ENCODE results near the gene COG5. TPM values are rescaled to one million over a fixed set of nuclear protein-coding genes. Genes with fewer than 3 reads are reported as not detected.

COG5 gene
- total RNA-seq, 4 donors from 2014 or later, result 39.7 to 143 (median 98.3) TPM

DNA sequence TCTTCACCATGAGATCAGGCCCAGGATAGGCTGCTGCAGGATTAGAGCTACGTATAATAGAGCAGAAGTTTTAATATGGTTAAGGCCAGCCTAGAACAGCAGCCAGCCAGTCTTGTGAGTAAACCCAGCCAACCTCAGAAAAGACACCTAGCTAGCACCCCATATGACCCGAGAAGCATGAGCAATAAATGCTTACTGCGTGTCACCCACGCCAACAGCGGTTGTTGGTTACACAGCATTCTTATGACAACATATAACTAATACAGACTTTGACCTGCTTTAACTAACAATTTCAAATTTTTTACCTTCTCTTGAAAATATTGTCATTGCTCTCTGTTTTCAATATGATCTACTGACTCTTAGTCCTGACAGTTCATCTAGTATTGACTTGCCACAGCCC is 289.2 kb downstream of the COG5 start:
- Histone ChIP-seq H3K4me3 (no peak overlapping the region), H3K9me3 (no peaks in the 10 kb centered on the region), H3K27ac (no peak overlapping the region), H3K36me3 (no peaks in the 10 kb centered on the region), H3K27me3 (no peaks in the 10 kb centered on the region), H3K4me1 (no peaks in the 10 kb centered on the region)
- no peak for TF ChIP-seq POLR2A (IDR thresholded peaks at IDR 0.05)
- TF ChIP-seq, protein P1, sequence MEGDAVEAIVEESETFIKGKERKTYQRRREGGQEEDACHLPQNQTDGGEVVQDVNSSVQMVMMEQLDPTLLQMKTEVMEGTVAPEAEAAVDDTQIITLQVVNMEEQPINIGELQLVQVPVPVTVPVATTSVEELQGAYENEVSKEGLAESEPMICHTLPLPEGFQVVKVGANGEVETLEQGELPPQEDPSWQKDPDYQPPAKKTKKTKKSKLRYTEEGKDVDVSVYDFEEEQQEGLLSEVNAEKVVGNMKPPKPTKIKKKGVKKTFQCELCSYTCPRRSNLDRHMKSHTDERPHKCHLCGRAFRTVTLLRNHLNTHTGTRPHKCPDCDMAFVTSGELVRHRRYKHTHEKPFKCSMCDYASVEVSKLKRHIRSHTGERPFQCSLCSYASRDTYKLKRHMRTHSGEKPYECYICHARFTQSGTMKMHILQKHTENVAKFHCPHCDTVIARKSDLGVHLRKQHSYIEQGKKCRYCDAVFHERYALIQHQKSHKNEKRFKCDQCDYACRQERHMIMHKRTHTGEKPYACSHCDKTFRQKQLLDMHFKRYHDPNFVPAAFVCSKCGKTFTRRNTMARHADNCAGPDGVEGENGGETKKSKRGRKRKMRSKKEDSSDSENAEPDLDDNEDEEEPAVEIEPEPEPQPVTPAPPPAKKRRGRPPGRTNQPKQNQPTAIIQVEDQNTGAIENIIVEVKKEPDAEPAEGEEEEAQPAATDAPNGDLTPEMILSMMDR (IDR thresholded peaks at IDR 0.05), result no peak
- no peak for DNase-seq
- intact Hi-C loops (cut with DNase I; ENCODE audit: low total_unique reads), result no loop called here

DNA sequence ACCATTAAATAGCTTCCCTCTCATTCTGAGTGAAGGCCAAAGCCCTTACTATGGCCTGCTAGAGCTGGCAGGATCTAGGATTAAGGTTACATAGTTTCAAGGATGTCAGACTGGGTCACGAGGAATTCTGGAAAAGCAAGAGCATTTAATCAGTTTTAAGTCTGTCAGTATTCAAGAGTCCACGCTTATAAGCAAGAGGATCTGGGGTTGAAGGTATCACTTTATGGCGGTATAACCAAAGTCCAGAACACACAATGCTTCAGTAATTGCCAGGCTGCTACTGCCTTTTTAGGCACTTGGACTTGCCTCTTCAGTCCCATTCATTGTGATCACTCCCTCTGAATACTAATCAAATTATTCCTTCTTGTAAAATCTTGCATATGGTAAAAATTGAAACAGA is 293.9 kb downstream of the COG5 start:
- intact Hi-C loops (cut with DNase I; ENCODE audit: low total_unique reads), result no loop called here
- Histone ChIP-seq H3K27me3 (no peaks in the 10 kb centered on the region), H3K9me3 (no peaks in the 10 kb centered on the region), H3K27ac (no peak overlapping the region), H3K4me1 (no peaks in the 10 kb centered on the region), H3K36me3 (no peaks in the 10 kb centered on the region), H3K4me3 (no peak overlapping the region)
- TF ChIP-seq, protein P1 (IDR thresholded peaks at IDR 0.05), result no peak
- no peak for TF ChIP-seq POLR2A (IDR thresholded peaks at IDR 0.05)
- DNase-seq, result no peak

DNA sequence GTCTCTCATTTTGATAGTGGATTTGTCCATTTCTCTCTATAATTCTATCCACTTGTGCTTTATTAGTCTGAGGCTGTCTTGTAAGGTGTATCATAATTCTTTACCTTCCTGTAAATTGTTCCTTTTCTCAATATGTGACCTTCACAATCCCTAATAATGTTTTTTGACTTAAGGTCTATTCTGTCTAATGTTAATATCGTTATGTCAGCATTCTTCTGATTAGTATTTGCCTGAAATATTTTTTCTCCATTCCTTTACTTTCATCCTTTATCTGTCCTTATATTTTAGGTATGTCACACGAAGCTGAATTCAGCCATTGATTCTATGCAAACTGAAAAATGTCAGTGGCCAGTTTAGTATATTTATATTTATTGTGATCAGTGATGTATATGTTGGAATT is 295.1 kb downstream of the COG5 start:
- Histone ChIP-seq H3K4me1 (no peaks in the 10 kb centered on the region), H3K36me3 (no peaks in the 10 kb centered on the region), H3K4me3 (no peak overlapping the region), H3K27ac (no peak overlapping the region), H3K9me3 (no peaks in the 10 kb centered on the region), H3K27me3 (no peaks in the 10 kb centered on the region)
- intact Hi-C loops (cut with DNase I; ENCODE audit: low total_unique reads), result no loop called here
- DNase-seq, result no peak
- TF ChIP-seq, protein P1 (IDR thresholded peaks at IDR 0.05), result no peak
- no peak for TF ChIP-seq POLR2A (IDR thresholded peaks at IDR 0.05)

DNA sequence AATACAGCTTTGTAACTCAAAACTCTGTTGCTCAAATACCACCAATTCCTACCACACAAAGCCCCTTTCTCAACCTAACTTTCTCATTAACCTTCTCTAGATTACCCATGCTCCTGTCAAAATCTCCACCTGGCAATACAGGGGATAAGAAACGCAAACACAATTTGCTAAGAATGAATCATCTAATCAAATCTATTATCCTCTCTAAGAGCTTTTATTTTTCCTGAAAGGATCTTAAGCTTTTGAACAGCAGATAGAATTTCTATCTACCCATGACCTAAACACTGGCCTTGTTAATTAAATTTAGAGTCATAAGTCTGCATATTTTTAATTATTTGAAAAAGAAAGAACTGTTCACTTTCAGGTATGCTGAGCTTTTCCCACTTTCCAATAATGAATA is 296.6 kb downstream of the COG5 start:
- no peaks in the 10 kb centered on the region for H3K36me3 ChIP-seq
- TF ChIP-seq, protein P1 (IDR thresholded peaks at IDR 0.05), result no peak
- no peak for TF ChIP-seq POLR2A (IDR thresholded peaks at IDR 0.05)
- intact Hi-C loops (cut with DNase I; ENCODE audit: low total_unique reads), result no loop called here
- no peaks in the 10 kb centered on the region for H3K27me3 ChIP-seq
- DNase-seq, result no peak
- H3K9me3 ChIP-seq, result no peaks in the 10 kb centered on the region
- H3K4me3 ChIP-seq, result no peak overlapping the region
- H3K27ac ChIP-seq, result no peak overlapping the region
- H3K4me1 ChIP-seq, result no peaks in the 10 kb centered on the region

DNA sequence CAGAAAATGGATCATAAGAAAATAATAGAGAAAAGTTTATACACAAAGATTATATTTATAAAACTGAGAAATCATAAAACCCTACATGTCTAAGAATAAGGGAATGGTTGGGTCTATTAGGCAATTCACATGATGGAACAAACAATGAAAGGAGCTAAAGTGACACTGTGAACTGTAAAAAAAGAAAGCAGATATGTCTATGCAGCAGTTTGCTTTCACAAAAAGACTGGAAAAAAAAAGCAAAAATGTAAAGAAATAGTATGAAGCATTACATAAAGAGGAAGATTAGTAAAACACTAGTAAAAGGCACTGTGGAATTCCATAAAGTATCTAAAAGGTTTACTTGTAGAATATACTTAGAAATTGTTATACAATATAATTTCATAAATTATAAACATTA is 299.0 kb downstream of the COG5 start:
- no peak for TF ChIP-seq POLR2A (IDR thresholded peaks at IDR 0.05)
- TF ChIP-seq, protein P1 (IDR thresholded peaks at IDR 0.05), result no peak
- no peaks in the 10 kb centered on the region for H3K4me1 ChIP-seq
- H3K36me3 ChIP-seq, result no peaks in the 10 kb centered on the region
- DNase-seq, result no peak
- H3K27me3 ChIP-seq, result no peaks in the 10 kb centered on the region
- no peaks in the 10 kb centered on the region for H3K9me3 ChIP-seq
- intact Hi-C loops (cut with DNase I; ENCODE audit: low total_unique reads), result no loop called here
- H3K4me3 ChIP-seq, result no peak overlapping the region
- H3K27ac ChIP-seq, result no peak overlapping the region
